Purkinje cell (primary cell): ENCODE results near the gene INAVA. TPM values are rescaled to one million over a fixed set of nuclear protein-coding genes. Genes with fewer than 3 reads are reported as not detected.

Experiments used
- polyA plus RNA-seq: library from polyadenylated mRNA; unstranded; fragments of >200 nt; fragmentation: Nextera tagmentation; gene quantifications from 2 replicates; pipeline ENCODE4 v1.2.1, GENCODE V29; 2014

The INAVA gene
- polyA plus RNA-seq: 0.66 TPM in 1 of 2 replicates, not detected in the other

GRCh38 chr1:200894712-200895442 lies at the start of gene INAVA:
Gene INAVA (plus strand): TSS chr1:200894900. CDS start chr1:200898401, 3,501 bp downstream.

DNA sequence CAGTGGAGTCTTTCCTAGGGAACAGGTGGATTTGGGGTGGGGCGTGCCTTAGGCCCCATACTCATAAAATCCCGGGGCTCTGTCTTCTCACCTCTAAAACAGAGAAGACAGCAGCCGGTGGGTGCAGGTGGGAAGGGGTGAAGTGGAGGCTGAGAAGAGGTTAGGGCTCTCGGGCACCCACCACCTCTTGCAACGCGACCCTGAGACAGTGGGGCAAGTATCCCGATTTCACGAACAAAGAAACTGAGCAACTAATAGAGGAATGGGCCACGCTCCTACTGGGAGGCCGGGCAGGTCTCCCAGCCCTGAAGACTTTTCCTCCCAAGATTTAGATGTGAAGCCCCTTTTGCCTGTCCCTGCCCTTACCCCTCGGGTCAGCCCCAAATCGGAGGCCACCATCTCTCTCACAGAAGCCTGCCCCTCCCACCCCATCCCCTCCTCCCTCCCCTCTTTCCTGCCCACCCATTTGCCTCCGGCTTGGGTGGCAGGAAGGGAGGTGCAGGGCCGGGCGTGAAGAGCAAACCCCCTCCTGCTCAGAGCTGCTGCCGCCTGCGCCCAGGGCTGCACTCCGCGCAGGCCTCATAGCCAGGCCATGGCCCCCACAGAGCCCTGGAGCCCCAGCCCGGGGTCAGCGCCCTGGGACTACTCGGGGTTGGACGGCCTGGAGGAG lies 22.1 kb upstream of the INAVA start, which contains the start of gene GPR25:
TSS of gene GPR25 (plus strand) at position 536 of the 670 bp plus-strand sequence. CDS start at position 593, 57 bp downstream.

Other genes with a start within 250 kb of the INAVA start
- gene DDX59, start 225.0 kb upstream of the INAVA start, polyA plus RNA-seq: 23.8 and 36.7 TPM in 2 replicates
- 156 and 163 TPM in 2 replicates for gene CAMSAP2, start 156.0 kb upstream of the INAVA start, polyA plus RNA-seq
- gene GPR25, start 21.9 kb upstream of the INAVA start, polyA plus RNA-seq: not detected in 2 replicates
- gene KIF21B, start 128.8 kb downstream of the INAVA start, polyA plus RNA-seq: 0.45 and 1.4 TPM in 2 replicates
- not detected in 2 replicates for gene CACNA1S, start 217.5 kb downstream of the INAVA start, polyA plus RNA-seq
- 0.73 TPM in 1 of 2 replicates, not detected in the other for gene ASCL5, start 232.3 kb downstream of the INAVA start, polyA plus RNA-seq